GM12864 (cell line): ENCODE data around the gene PUM2.
"Not testable (repeated sequence)": the region's sequence is repeated elsewhere in the genome, so short reads cannot be mapped to it uniquely, and the experiment has no call there.

Experiments used
- DNase-seq: peaks from one replicate; pipeline ENCODE4 v3.0.0-alpha.2; 2011; ENCODE audit warnings: low read depth
- H3K4me3 ChIP-seq: 2 replicates; pipeline ENCODE4 v1.5.1; 2011; ENCODE audit warnings: mild to moderate bottlenecking, low read depth, low read length, control low read depth
- TF ChIP-seq, protein P1 (sequence below): IDR thresholded peaks from 2 replicates; pipeline ENCODE4 v1.5.1; 2011; ENCODE audit warnings: low read depth, mild to moderate bottlenecking, moderate library complexity, low read length, control low read depth, inconsistent platforms; ENCODE audit errors: missing control alignments

The PUM2 gene

DNA sequence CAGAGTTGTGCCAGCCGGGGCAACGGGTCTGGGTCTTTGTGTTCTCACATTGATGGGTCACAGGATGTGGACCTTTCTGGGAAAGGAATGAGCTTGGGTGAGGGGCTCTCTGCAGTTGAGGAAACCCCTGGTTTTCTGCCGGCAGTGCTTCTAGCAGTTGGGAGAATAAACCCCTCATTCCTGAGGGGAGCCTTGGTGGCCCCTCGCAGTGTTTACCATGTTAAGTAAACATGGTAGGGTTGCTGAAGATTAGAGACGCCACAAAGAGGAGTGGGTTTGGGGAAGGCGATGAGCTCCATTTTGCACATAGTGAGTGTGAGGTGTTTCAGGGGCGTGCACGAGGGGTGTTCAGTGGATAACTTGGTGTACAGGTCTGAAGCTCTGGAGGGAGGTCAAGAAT is 27.7 kb upstream of the PUM2 start:
- no peak overlapping the region for H3K4me3 ChIP-seq
- DNase-seq, result no peak
- TF ChIP-seq, protein P1, sequence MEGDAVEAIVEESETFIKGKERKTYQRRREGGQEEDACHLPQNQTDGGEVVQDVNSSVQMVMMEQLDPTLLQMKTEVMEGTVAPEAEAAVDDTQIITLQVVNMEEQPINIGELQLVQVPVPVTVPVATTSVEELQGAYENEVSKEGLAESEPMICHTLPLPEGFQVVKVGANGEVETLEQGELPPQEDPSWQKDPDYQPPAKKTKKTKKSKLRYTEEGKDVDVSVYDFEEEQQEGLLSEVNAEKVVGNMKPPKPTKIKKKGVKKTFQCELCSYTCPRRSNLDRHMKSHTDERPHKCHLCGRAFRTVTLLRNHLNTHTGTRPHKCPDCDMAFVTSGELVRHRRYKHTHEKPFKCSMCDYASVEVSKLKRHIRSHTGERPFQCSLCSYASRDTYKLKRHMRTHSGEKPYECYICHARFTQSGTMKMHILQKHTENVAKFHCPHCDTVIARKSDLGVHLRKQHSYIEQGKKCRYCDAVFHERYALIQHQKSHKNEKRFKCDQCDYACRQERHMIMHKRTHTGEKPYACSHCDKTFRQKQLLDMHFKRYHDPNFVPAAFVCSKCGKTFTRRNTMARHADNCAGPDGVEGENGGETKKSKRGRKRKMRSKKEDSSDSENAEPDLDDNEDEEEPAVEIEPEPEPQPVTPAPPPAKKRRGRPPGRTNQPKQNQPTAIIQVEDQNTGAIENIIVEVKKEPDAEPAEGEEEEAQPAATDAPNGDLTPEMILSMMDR, result no peak

DNA sequence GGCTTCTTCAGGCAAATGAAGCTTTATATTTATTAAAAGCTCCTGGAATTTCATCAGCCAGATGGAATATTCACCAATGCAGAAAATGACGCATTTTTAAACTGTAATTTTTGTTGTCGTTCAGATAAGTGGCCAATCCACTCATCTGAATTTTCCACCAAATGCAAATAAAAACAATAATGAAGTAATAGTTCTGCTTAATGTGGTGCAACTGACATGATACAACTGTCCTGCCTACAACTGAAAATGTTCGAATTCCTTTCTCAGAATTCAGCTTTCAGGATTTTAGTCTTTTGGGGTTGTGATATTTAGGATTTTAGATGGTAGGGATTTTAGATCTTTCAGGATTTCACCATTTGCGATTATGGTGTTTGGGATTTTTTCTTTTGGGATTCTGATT is 27.1 kb upstream of the PUM2 start:
- TF ChIP-seq, protein P1, result no peak
- no peak overlapping the region for H3K4me3 ChIP-seq
- no peak for DNase-seq

DNA sequence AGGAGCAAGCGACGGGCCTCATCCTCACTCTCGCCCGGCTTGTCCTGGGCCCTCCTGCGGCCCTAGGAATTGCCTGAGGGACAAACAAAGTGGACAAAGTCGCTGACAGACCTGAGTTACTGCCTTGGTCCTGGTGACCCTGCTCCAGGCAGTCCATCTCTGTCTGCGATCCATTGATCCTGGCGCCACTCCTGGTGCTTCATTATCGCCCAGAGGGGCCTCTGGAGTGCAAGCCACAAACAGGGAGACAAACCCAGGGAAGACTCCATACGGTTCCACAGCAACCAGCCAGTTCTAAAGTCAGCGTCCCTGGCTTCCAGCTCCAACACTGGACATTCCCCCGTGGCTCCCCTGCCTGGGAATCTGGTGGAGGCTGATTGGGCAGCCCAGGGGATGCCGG is 24.3 kb upstream of the PUM2 start:
- not testable (repeated sequence) for H3K4me3 ChIP-seq, DNase-seq

DNA sequence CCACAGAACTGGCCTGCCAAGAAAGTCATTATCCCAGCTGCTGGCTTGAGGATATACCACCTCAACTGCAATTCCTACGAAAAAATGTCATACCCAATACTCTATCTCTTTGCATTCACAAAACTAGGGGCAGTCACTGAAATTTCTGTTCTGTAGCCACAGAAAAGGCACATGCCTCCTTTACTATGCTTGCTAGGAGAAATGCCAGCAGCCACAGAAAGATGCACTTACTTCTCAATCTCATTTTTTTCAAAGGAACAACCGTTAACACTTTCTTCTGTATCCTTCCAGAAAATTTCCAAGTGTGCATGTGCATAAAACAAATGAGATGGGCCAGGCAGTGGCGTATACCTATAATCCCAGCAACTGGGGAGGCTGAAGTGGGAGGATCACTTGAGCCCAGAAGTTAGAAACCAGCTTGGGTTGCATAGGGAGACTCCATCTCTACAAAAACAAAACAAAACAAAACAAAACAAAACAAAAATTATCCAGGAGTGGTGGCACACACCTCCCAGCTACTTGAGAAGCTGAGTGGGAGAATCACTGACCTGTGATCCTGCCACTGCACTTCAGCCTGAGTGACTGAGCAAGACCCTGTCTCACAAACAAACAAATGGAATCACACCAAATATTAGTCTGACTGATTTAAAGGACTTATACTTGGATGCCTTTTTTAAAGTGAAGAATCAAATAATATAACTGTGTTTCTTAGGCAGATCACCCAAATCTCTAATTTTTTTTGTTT is 22.4 kb upstream of the PUM2 start:
- TF ChIP-seq, protein P1, result no peak
- DNase-seq, result no peak
- no peak overlapping the region for H3K4me3 ChIP-seq

DNA sequence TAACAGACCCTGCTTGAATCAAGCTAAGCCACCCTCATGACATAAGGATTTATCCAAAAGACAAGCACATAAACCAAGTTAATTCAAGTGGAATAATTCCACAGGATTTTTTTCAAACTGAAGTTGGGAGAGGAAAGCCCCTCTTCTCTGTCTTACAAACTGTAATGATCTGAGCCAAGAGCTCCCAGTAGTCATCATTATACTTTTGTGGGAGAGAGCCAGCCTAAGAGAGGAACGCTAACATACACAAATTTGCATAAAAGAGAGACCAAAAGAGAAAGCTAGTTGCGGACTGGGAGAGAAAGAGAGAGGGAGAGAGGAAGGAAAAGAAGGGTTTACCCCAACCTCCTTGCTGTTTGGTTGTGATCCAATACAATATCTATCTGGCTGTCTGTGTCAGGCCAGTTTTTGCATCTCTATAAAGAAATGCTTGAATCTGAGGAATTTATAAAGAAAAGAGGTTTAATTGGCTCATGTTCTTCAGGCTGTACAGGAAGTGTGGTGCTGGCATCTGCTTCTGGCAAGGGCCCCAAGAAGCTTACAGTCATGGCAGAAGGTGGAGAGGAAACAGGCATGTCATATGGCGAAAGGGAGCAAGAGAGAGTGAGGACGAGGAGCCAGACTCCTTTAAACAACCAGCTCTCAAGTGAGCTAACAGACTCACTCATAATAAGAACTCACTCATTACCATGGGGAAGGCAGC is 20.8 kb upstream of the PUM2 start:
- DNase-seq, result no peak
- no peak overlapping the region for H3K4me3 ChIP-seq
- TF ChIP-seq, protein P1, result no peak

DNA sequence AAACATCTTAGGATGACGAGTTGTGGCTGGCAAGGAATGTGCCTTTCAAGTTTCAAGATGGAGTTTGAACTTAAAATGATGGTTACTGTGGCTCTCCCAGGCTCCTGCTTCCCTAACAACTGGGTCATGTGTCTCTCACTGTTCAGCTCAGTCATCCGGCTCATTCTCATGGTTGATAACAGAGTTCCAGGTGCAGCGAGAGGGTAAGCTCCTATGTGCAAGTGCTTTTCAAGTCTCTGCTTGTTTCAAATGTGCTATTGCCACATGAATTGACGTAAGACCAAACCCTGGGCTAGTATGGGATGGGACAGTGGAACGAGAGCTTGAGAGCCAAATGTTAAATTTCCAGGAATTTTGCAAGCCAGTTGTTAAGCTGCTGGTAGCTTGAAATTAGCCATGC is 19.5 kb upstream of the PUM2 start:
- TF ChIP-seq, protein P1, result no peak
- DNase-seq, result no peak
- no peak overlapping the region for H3K4me3 ChIP-seq

DNA sequence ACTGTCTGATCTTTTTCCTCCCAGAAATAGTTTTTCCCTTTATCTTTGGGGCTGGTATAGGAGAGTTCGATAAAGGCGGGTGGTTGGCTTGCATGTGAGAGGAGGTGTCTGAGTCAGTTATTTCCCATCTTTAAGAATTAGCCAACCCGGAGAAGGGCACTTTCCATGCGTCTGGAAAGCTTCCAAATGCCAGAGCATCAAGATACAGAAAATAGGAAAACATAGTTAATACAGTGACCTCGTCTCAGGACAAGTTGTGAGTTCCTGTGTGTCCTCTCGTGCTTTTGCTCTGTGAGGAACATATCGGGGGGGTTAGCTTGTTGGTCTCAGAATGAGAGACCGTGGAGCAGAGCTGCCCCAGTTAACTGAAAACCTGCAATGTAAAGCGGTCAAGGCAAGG is 18.7 kb upstream of the PUM2 start:
- no peak overlapping the region for H3K4me3 ChIP-seq
- TF ChIP-seq, protein P1, result no peak
- no peak for DNase-seq
